Measurements from ENCODE around the gene CDH3. TPM values are rescaled to one million over a fixed set of nuclear protein-coding genes. Genes with fewer than 3 reads are reported as not detected.

The CDH3 gene
- 0.16 to 0.41 TPM (median 0.24 TPM) in 5 replicates for total RNA-seq (2022; extraction: Qiagen RNA extraction)

GRCh38 chr16:68644715-68645493 lies at the start of gene CDH3:
Gene CDH3 (plus strand): TSS chr16:68645310. CDS start chr16:68645380, 70 bp downstream.

GRCh38 chr16:68737046-68737729 lies 92.1 kb downstream of the CDH3 start, which contains the start of gene CDH1:
Gene CDH1 (plus strand): TSS chr16:68737292. CDS start chr16:68737416, 124 bp downstream.

Other genes with a start within 250 kb of the CDH3 start
- 0.05 to 0.36 TPM (median 0.10 TPM) in 5 replicates for gene SMPD3, start 196.8 kb upstream of the CDH3 start, total RNA-seq (2022; extraction: Qiagen RNA extraction)
- 6.2 to 12.7 TPM (median 8.5 TPM) in 5 replicates for gene ZFP90, start 106.0 kb upstream of the CDH3 start, total RNA-seq (2022; extraction: Qiagen RNA extraction)
- gene CDH1, start 92.0 kb downstream of the CDH3 start, total RNA-seq (2022; extraction: Qiagen RNA extraction), result 3.9 to 4.5 TPM (median 4.2 TPM) in 5 replicates
- gene TANGO6, start 198.2 kb downstream of the CDH3 start, total RNA-seq (2022; extraction: Qiagen RNA extraction), result 5.6 to 7.0 TPM (median 6.4 TPM) in 5 replicates